Neural progenitor cell (in vitro differentiated cells): Measurements from ENCODE around the gene ATF6B. TPM values are rescaled to one million over a fixed set of nuclear protein-coding genes. Genes with fewer than 3 reads are reported as not detected.

Experiments used
- DNase-seq: peaks from one replicate; pipeline ENCODE4 v3.0.0-alpha.2; 2016; ENCODE audit warnings: low spot score
- H2AFZ ChIP-seq: fragments of 200-600 bp; sonication (generic); replicated peaks from 2 replicates; pipeline ENCODE4 v1.6.1; 2016; ENCODE audit warnings: antibody characterized with exemption
- H3F3A ChIP-seq: fragments of 200-600 bp; sonication (generic); 2 replicates; pipeline ENCODE4 v1.6.1; 2016; ENCODE audit warnings: antibody characterized with exemption, low read depth
- H3K27ac ChIP-seq: fragments of 200-600 bp; sonication (generic); 2 replicates; pipeline ENCODE4 v1.5.1; 2016; ENCODE audit warnings: mild to moderate bottlenecking
- H3K27me3 ChIP-seq: fragments of 200-600 bp; sonication (generic); 2 replicates; pipeline ENCODE4 v1.6.1; 2016; ENCODE audit warnings: mild to moderate bottlenecking, moderate library complexity
- H3K36me3 ChIP-seq: fragments of 200-600 bp; sonication (generic); 2 replicates; pipeline ENCODE4 v1.5.1; 2016
- H3K4me1 ChIP-seq: fragments of 200-600 bp; sonication (generic); 2 replicates; pipeline ENCODE4 v1.6.1; 2016; ENCODE audit warnings: mixed run types
- H3K4me2 ChIP-seq: fragments of 200-600 bp; sonication (generic); 2 replicates; pipeline ENCODE4 v1.6.1; 2016
- H3K4me3 ChIP-seq: fragments of 200-600 bp; sonication (generic); 2 replicates; pipeline ENCODE4 v1.5.1; 2016
- H3K79me2 ChIP-seq: fragments of 200-600 bp; sonication (generic); 2 replicates; pipeline ENCODE4 v1.6.1; 2016; ENCODE audit warnings: low read depth
- H3K9ac ChIP-seq: fragments of 200-600 bp; sonication (generic); 2 replicates; pipeline ENCODE4 v1.6.1; 2016
- H3K9me3 ChIP-seq: fragments of 200-600 bp; sonication (generic); 2 replicates; pipeline ENCODE4 v1.5.1; 2016; ENCODE audit warnings: low read depth
- H4K20me1 ChIP-seq: fragments of 200-600 bp; sonication (generic); 2 replicates; pipeline ENCODE4 v1.6.1; 2016; ENCODE audit warnings: low read depth
- H3K27ac Mint-ChIP-seq: 3 replicates; pipeline ENCODE4 v1.8.0; 2021; ENCODE audit warnings: mixed read lengths
- H3K27me3 Mint-ChIP-seq: 2 replicates; pipeline ENCODE4 v1.8.0; 2022; ENCODE audit warnings: low read depth, mild to moderate bottlenecking, inconsistent platforms, moderate library complexity, mixed read lengths; ENCODE audit not compliant: insufficient read depth
- H3K36me3 Mint-ChIP-seq: 3 replicates; pipeline ENCODE4 v1.8.0; 2021; ENCODE audit warnings: mixed read lengths
- H3K4me1 Mint-ChIP-seq: 3 replicates; pipeline ENCODE4 v1.8.0; 2021; ENCODE audit warnings: mixed read lengths
- H3K4me3 Mint-ChIP-seq: 3 replicates; pipeline ENCODE4 v1.8.0; 2021; ENCODE audit warnings: mild to moderate bottlenecking, moderate library complexity, mixed read lengths
- H3K9me3 Mint-ChIP-seq: 3 replicates; pipeline ENCODE4 v1.8.0; 2020; ENCODE audit warnings: mixed read lengths
- CTCF ChIP-seq: fragments of 200-600 bp; sonication (generic); IDR thresholded peaks from 2 replicates; pipeline ENCODE4 v1.5.1; 2017; ENCODE audit warnings: antibody characterized with exemption, mild to moderate bottlenecking
- EZH2 ChIP-seq: fragments of 200-600 bp; sonication (generic); IDR thresholded peaks from 2 replicates; pipeline ENCODE4 v1.6.1; 2017; ENCODE audit warnings: antibody characterized with exemption, mild to moderate bottlenecking, moderate library complexity
- EZH2phosphoT487 ChIP-seq: fragments of 200-600 bp; sonication (generic); IDR thresholded peaks from 2 replicates; pipeline ENCODE4 v1.6.1; 2017; ENCODE audit warnings: antibody characterized with exemption
- total RNA-seq: library from RNA; depleted of rRNA; stranded (reverse); fragments of >200 nt; gene quantifications from 2 replicates; pipeline ENCODE4 v1.2.3, GENCODE V29; 2015; ENCODE audit warnings: low replicate concordance

Gene ATF6B
- total RNA-seq, 1 donor from 2014 or later: 19.4 TPM

- Mint-ChIP-seq H3K27me3 (peaks cover 10% of the 10 kb centered on the region), H3K27ac (no peak overlapping the region), H3K4me3 (no peak overlapping the region), H3K9me3 (no peaks in the 10 kb centered on the region), H3K4me1 (peaks cover 44% of the 10 kb centered on the region), H3K36me3 (peaks cover 19% of the 10 kb centered on the region)
- H3K36me3 ChIP-seq: no peaks in the 10 kb centered on the region
- H3F3A ChIP-seq: peaks cover 18% of the 10 kb centered on the region
- H3K9me3 ChIP-seq: no peaks in the 10 kb centered on the region
- no peak for DNase-seq
- H3K4me1 ChIP-seq: peaks cover 18% of the 10 kb centered on the region
- H3K9ac ChIP-seq: no peak overlapping the region
- no peaks in the 10 kb centered on the region for H3K79me2 ChIP-seq
- H4K20me1 ChIP-seq: no peaks in the 10 kb centered on the region
- H2AFZ ChIP-seq: no peak overlapping the region
- peak overlapping the region; percentile 34 for H3K4me3 ChIP-seq
- no peak for TF ChIP-seq EZH2
- H3K27ac ChIP-seq: no peak overlapping the region
- H3K27me3 ChIP-seq: peaks cover 61% of the 10 kb centered on the region
- H3K4me2 ChIP-seq: peak overlapping the region; percentile 41
Observed at GRCh38 chr6:32149092-32149755, 21.2 kb upstream of the ATF6B start.

- H3K27me3 Mint-ChIP-seq: peaks cover 10% of the 10 kb centered on the region
- H3K27me3 ChIP-seq: peaks cover 61% of the 10 kb centered on the region
- H3K4me3 ChIP-seq: peak overlapping the region; percentile 34
- H3K9me3 Mint-ChIP-seq: no peaks in the 10 kb centered on the region
- H3F3A ChIP-seq: peaks cover 18% of the 10 kb centered on the region
- H3K4me3 Mint-ChIP-seq: peak overlapping the region; percentile 33
- no peaks in the 10 kb centered on the region for H3K79me2 ChIP-seq
- peak; percentile 70 for DNase-seq
- H4K20me1 ChIP-seq: no peaks in the 10 kb centered on the region
- peak overlapping the region; percentile 40 for H3K27ac Mint-ChIP-seq
- no peak overlapping the region for H2AFZ ChIP-seq
- no peaks in the 10 kb centered on the region for H3K36me3 ChIP-seq
- H3K4me2 ChIP-seq: peak overlapping the region; percentile 41
- H3K27ac ChIP-seq: no peak overlapping the region
- H3K4me1 Mint-ChIP-seq: peaks cover 42% of the 10 kb centered on the region
- H3K9me3 ChIP-seq: no peaks in the 10 kb centered on the region
- peaks cover 18% of the 10 kb centered on the region for H3K4me1 ChIP-seq
- TF ChIP-seq CTCF (peak; percentile 39), EZH2 (no peak)
- H3K36me3 Mint-ChIP-seq: peaks cover 19% of the 10 kb centered on the region
- no peak overlapping the region for H3K9ac ChIP-seq
Observed at GRCh38 chr6:32148289-32149091, 20.4 kb upstream of the ATF6B start.

- no peak for DNase-seq
- no peak overlapping the region for H2AFZ ChIP-seq
- no peak for TF ChIP-seq EZH2
- TF ChIP-seq EZH2phosphoT487: no peak
- no peak for TF ChIP-seq CTCF
- H3K27ac Mint-ChIP-seq: peak overlapping the region; percentile 40
- H3F3A ChIP-seq: peaks cover 18% of the 10 kb centered on the region
- H3K9ac ChIP-seq: no peak overlapping the region
- peaks cover 55% of the 10 kb centered on the region for H3K27me3 ChIP-seq
- H3K27ac ChIP-seq: no peak overlapping the region
- H3K27me3 Mint-ChIP-seq: peaks cover 5% of the 10 kb centered on the region
- no peaks in the 10 kb centered on the region for H3K9me3 Mint-ChIP-seq
- peak overlapping the region; percentile 41 for H3K4me2 ChIP-seq
- no peak overlapping the region for H3K4me3 Mint-ChIP-seq
- no peak overlapping the region for H3K4me3 ChIP-seq
- H4K20me1 ChIP-seq: no peaks in the 10 kb centered on the region
- H3K4me1 Mint-ChIP-seq: peaks cover 34% of the 10 kb centered on the region
- peaks cover 19% of the 10 kb centered on the region for H3K36me3 Mint-ChIP-seq
- no peaks in the 10 kb centered on the region for H3K79me2 ChIP-seq
- peaks cover 11% of the 10 kb centered on the region for H3K4me1 ChIP-seq
- H3K9me3 ChIP-seq: no peaks in the 10 kb centered on the region
- H3K36me3 ChIP-seq: no peaks in the 10 kb centered on the region
Observed at GRCh38 chr6:32147401-32148132, 19.5 kb upstream of the ATF6B start.
